Measurements from ENCODE around the gene HIP1. TPM values are rescaled to one million over a fixed set of nuclear protein-coding genes. Genes with fewer than 3 reads are reported as not detected.
"Not testable (repeated sequence)": the region's sequence is repeated elsewhere in the genome, so short reads cannot be mapped to it uniquely, and the experiment has no call there.

Gene HIP1
- total RNA-seq, 4 donors from 2014 or later: 15.8 to 33.2 (median 22.8) TPM

GRCh38 chr7:75637854-75638593 is 100.7 kb downstream of the HIP1 start:
- Histone ChIP-seq H3K27me3 (no peaks in the 10 kb centered on the region), H3K36me3 (no peaks in the 10 kb centered on the region), H3K4me1 (peaks cover 6 to 32% (median 24%) of the 10 kb centered on the region in 4 donors), H3K27ac (replicated peaks in 1 of 4) (peak overlapping the region; percentile 75 to 84 (median 80)), H3K9me3 (no peaks in the 10 kb centered on the region), H3K4me3 (peak overlapping the region; percentile 79 to 88 (median 86))
- no peak for DNase-seq (ENCODE audit: extremely low spot score)
- intact Hi-C loops (cut with DNase I): no loop called here
- 51% methylated on average over 10 of the region's 14 CpGs for WGBS
- no peak for TF ChIP-seq EP300 (IDR thresholded peaks at IDR 0.05)
- TF ChIP-seq, protein P1, sequence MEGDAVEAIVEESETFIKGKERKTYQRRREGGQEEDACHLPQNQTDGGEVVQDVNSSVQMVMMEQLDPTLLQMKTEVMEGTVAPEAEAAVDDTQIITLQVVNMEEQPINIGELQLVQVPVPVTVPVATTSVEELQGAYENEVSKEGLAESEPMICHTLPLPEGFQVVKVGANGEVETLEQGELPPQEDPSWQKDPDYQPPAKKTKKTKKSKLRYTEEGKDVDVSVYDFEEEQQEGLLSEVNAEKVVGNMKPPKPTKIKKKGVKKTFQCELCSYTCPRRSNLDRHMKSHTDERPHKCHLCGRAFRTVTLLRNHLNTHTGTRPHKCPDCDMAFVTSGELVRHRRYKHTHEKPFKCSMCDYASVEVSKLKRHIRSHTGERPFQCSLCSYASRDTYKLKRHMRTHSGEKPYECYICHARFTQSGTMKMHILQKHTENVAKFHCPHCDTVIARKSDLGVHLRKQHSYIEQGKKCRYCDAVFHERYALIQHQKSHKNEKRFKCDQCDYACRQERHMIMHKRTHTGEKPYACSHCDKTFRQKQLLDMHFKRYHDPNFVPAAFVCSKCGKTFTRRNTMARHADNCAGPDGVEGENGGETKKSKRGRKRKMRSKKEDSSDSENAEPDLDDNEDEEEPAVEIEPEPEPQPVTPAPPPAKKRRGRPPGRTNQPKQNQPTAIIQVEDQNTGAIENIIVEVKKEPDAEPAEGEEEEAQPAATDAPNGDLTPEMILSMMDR (IDR thresholded peaks at IDR 0.05): no peak
- TF ChIP-seq POLR2A (IDR thresholded peaks at IDR 0.05; ENCODE audit: low read depth): no peak
- TF ChIP-seq POLR2AphosphoS5 (IDR thresholded peaks at IDR 0.05): no peak

DNA sequence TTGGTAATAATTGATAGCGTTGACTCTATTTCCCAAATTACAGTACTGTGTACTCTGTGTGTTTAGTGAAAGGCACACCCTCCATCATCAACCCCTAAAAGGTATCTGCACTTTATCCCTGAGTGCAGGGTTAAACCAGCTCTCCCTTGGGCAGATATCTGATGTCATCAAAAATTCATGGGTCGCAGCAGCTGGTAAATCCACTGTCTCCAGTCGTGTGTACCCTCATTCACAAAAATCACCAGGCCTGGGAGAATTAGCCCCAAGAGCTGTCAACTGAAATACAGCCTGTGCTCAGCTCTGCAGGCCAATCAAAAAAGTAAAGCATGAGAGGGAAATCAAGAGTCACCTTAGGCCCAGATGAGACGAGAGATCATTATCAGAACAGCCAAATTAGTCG is 103.7 kb downstream of the HIP1 start:
- no peak for DNase-seq (ENCODE audit: extremely low spot score)
- no peak overlapping the region for H3K4me3 ChIP-seq
- 89% methylated on average over 5 of the region's 5 CpGs for WGBS
- H3K27ac ChIP-seq (replicated peaks in 1 of 4): no peak overlapping the region
- no peaks in the 10 kb centered on the region for H3K27me3 ChIP-seq
- TF ChIP-seq POLR2A (IDR thresholded peaks at IDR 0.05; ENCODE audit: low read depth): no peak
- TF ChIP-seq, protein P1 (IDR thresholded peaks at IDR 0.05): no peak
- no peak for TF ChIP-seq POLR2AphosphoS5 (IDR thresholded peaks at IDR 0.05)
- no peaks in the 10 kb centered on the region for H3K9me3 ChIP-seq
- intact Hi-C loops (cut with DNase I): no loop called here
- peaks cover 6 to 28% (median 21%) of the 10 kb centered on the region in 4 donors for H3K4me1 ChIP-seq
- peaks cover 0 to 3% (median 0%) of the 10 kb centered on the region in 4 donors for H3K36me3 ChIP-seq

DNA sequence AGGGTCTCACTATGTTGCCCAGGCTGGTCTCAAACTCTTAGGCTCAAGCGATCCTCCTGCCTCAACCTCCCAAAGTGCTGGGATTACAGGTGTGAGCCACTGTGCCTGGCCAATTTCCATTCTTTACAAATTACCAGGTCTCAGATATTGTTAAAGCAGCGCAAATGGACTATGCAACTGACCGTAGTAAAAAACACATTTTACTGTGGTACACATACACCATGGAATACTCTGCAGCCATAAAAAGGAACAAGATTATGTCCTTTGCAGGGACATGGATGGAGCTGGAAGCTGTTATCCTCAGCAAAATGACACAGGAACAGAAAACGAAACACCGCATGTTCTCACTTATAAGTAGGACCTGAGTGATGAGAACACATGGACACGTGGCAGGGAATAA is 106.2 kb downstream of the HIP1 start:
- H3K27ac ChIP-seq (replicated peaks in 1 of 4); DNase-seq (ENCODE audit: extremely low spot score); H3K36me3 ChIP-seq; H3K9me3 ChIP-seq; H3K27me3 ChIP-seq; H3K4me1 ChIP-seq; intact Hi-C loops (cut with DNase I); H3K4me3 ChIP-seq: not testable (repeated sequence)
- 98% methylated on average over 6 of the region's 6 CpGs for WGBS

- intact Hi-C loops (cut with DNase I): no loop called here
- Histone ChIP-seq H3K27ac (replicated peaks in 1 of 4) (no peak overlapping the region), H3K4me3 (no peak overlapping the region), H3K36me3 (peaks cover 0 to 3% (median 0%) of the 10 kb centered on the region in 4 donors), H3K9me3 (peaks cover 0 to 5% (median 0%) of the 10 kb centered on the region in 4 donors), H3K27me3 (no peaks in the 10 kb centered on the region), H3K4me1 (peaks cover 0 to 2% (median under 1%) of the 10 kb centered on the region in 4 donors)
- no peak for TF ChIP-seq POLR2AphosphoS5 (IDR thresholded peaks at IDR 0.05)
- 81% methylated on average over 9 of the region's 9 CpGs for WGBS
- no peak for DNase-seq (ENCODE audit: extremely low spot score)
Measured at GRCh38 chr7:75631711-75632110, 107.0 kb downstream of the HIP1 start.

- Histone ChIP-seq H3K4me1 (no peaks in the 10 kb centered on the region), H3K4me3 (no peak overlapping the region), H3K36me3 (peaks cover 0 to 3% (median 0%) of the 10 kb centered on the region in 4 donors), H3K9me3 (peaks cover 0 to 5% (median 0%) of the 10 kb centered on the region in 4 donors), H3K27me3 (no peaks in the 10 kb centered on the region), H3K27ac (replicated peaks in 1 of 4) (no peak overlapping the region)
- no peak for DNase-seq (ENCODE audit: extremely low spot score)
- TF ChIP-seq EP300 (IDR thresholded peaks at IDR 0.05) (no peak), POLR2AphosphoS5 (IDR thresholded peaks at IDR 0.05) (no peak)
- 95% methylated on average over 3 of the region's 3 CpGs for WGBS
- intact Hi-C loops (cut with DNase I): no loop called here
Measured at GRCh38 chr7:75630549-75630948, 108.2 kb downstream of the HIP1 start.

GRCh38 chr7:75629044-75629443 is 109.7 kb downstream of the HIP1 start:
- peaks cover 4 to 6% (median 5%) of the 10 kb centered on the region in 4 donors for H3K4me1 ChIP-seq
- no peaks in the 10 kb centered on the region for H3K27me3 ChIP-seq
- TF ChIP-seq POLR2AphosphoS5 (IDR thresholded peaks at IDR 0.05) (no peak), POLR2A (IDR thresholded peaks at IDR 0.05; ENCODE audit: low read depth) (no peak), EP300 (IDR thresholded peaks at IDR 0.05) (no peak)
- TF ChIP-seq, protein P1 (IDR thresholded peaks at IDR 0.05): no peak
- H3K36me3 ChIP-seq: peaks cover 0 to 3% (median 0%) of the 10 kb centered on the region in 4 donors
- no peak overlapping the region for H3K27ac ChIP-seq (replicated peaks in 1 of 4)
- intact Hi-C loops (cut with DNase I): no loop called here
- DNase-seq (ENCODE audit: extremely low spot score): no peak
- 97% methylated on average over 8 of the region's 8 CpGs for WGBS
- H3K4me3 ChIP-seq: no peak overlapping the region
- H3K9me3 ChIP-seq: peaks cover 0 to 5% (median 0%) of the 10 kb centered on the region in 4 donors

Measured in esophagus muscularis mucosa (tissue), 4 donors.